Activated naive CD8-positive, alpha-beta T cell treated with anti-CD3 and anti-CD28 coated beads, Interleukin-2, amount 10 ng/mL, durations not matched to agents 7 days and 5 days (primary cell): ENCODE results near the gene TWIST1. TPM values are rescaled to one million over a fixed set of nuclear protein-coding genes. Genes with fewer than 3 reads are reported as not detected.

Experiments
- total RNA-seq, 2 experiments: library from RNA; stranded (reverse); gene quantifications; one replicate each; pipeline ENCODE4 v1.2.3, GENCODE V29; 2021

TWIST1 gene
- total RNA-seq, 2 experiments from 2014 or later: not detected

Other genes with a start within 250 kb of the TWIST1 start
- not detected for gene FERD3L, start 27.8 kb upstream of the TWIST1 start, total RNA-seq